Measurements from ENCODE around the gene FKBP8. TPM values are rescaled to one million over a fixed set of nuclear protein-coding genes. Genes with fewer than 3 reads are reported as not detected.

FKBP8 gene
- total RNA-seq, 2 donors from 2014 or later, result 277 to 336 TPM

DNA sequence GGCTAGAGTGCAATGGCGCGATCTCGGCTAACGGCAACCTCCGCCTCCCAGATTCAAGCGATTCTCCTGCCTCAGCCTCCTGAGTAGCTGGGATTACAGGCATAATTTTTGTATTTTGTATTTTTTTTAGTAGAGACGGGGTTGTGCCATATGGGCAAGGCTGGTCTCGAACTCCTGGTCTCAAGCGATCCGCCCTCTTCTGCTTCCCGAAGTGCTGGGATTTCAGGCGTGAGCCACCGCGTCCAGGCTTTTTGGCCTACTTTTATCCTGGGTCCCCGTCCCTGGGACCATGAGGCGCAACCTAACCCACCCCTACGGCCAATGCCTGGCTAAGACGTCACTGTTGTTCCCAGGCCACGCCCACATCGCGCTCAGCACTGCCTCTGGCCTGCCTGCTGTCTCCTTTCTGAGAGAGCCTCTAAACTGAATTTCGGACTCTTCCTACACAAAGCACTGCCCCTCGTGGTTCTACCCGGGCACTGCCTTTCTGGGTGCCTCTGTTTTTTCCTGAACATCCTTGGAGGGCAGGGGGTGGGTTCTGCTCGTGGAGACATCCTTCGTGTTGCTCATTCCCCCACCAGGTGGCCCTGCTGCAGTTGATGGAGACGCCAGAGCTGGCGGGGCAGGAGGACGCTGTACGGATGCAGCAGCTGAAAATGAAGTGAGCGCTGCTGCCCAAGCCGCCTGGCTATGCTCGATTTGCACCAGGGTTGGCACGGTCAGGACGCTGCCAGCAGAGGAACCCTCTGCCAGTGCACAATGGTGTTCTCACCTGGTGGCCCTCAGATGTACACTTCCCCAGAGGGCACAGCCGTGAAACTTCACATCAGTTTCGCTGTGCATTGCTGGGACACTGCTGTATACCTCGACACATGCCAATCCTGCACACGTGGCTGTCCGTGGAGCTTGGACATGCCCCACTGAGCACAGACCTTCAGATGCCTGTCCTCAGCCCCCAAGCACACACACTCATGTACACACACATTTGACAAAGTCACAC lies 47.2 kb upstream of the FKBP8 start:
- H3K4me3 Mint-ChIP-seq, result peak overlapping the region; percentile 77
- DNase-seq, result peak; percentile 99
- H3K36me3 ChIP-seq (ENCODE audit: control insufficient read depth, insufficient read depth, low read length), result peaks cover 9% of the 10 kb centered on the region
- TF ChIP-seq, protein P1, sequence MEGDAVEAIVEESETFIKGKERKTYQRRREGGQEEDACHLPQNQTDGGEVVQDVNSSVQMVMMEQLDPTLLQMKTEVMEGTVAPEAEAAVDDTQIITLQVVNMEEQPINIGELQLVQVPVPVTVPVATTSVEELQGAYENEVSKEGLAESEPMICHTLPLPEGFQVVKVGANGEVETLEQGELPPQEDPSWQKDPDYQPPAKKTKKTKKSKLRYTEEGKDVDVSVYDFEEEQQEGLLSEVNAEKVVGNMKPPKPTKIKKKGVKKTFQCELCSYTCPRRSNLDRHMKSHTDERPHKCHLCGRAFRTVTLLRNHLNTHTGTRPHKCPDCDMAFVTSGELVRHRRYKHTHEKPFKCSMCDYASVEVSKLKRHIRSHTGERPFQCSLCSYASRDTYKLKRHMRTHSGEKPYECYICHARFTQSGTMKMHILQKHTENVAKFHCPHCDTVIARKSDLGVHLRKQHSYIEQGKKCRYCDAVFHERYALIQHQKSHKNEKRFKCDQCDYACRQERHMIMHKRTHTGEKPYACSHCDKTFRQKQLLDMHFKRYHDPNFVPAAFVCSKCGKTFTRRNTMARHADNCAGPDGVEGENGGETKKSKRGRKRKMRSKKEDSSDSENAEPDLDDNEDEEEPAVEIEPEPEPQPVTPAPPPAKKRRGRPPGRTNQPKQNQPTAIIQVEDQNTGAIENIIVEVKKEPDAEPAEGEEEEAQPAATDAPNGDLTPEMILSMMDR (conservative IDR thresholded peaks at IDR 0.05), result peak; percentile 84
- H3K27me3 Mint-ChIP-seq (ENCODE audit: insufficient read depth), result no peaks in the 10 kb centered on the region
- H3K27me3 ChIP-seq (ENCODE audit: control insufficient read depth, insufficient read depth, low read length, poor library complexity, severe bottlenecking), result no peaks in the 10 kb centered on the region
- H3K4me3 ChIP-seq (ENCODE audit: low read length), result peak overlapping the region; percentile 86
- WGBS, 2 experiments (ENCODE audit: insufficient coverage in 1 of 2, insufficient read length in 1 of 2), result 31 to 57% methylated on average over 20 to 40 of the region's 40 CpGs
- H3K9me3 Mint-ChIP-seq, result no peaks in the 10 kb centered on the region
- peak overlapping the region; percentile 65 for H3K9ac ChIP-seq (ENCODE audit: extremely low read depth, low read length, poor library complexity, severe bottlenecking)
- peaks cover 22% of the 10 kb centered on the region for H3K4me1 Mint-ChIP-seq
- peaks cover 3% of the 10 kb centered on the region for H3K4me1 ChIP-seq (ENCODE audit: control insufficient read depth, insufficient read depth, low read length)
- H3K9me3 ChIP-seq (ENCODE audit: control insufficient read depth, low read length), result no peaks in the 10 kb centered on the region
- H3K36me3 Mint-ChIP-seq (ENCODE audit: low read depth), result peaks cover 5% of the 10 kb centered on the region
- H3K27ac Mint-ChIP-seq, result peak overlapping the region; percentile 95
- H3K27ac ChIP-seq (ENCODE audit: low read depth, low read length), result peak overlapping the region; percentile 54

DNA sequence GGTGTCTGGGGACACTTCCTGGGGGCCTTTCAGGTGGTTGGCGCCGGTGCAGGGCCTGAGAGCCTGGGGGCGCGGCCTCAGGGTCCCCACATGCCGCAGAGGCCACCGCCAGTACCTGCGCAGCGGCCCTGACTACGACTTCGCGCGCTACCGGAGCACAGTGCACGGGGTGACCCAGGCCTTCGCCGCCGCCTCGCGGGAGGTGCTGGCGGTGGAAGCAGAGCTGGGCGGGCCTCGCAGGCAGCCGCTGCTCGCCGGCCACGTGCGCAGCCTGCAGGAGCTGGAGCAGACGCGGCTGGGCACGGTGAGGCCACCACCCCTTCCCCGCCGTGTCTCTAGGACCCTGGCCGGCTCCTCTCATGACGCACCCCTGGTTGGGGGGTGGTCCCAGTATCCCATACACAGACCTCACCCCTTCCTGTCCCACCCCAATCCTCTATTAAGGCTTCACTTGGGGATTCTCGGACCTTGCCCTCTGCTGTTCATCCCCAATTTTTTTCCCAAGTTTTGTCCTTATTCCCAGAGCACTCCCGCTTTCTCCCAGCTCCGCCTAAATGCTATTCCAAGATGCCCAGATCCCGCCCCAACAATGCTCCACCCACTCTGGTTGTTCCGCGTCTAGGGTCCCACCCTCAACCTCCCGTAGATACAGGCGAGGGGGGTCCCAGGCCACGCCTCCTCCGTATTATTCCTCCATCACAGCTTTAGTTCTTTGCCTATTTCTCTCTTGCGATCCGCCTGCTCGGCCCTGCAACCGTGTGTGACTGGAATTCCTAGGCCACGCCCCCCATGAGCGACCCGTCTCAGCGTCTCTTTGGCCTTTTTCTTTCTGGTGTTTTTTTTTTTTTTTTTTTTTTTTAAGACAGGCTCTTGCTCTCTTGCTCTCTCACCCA lies 46.3 kb upstream of the FKBP8 start:
- Mint-ChIP-seq H3K27me3 (ENCODE audit: insufficient read depth) (peaks cover 4% of the 10 kb centered on the region), H3K9me3 (no peaks in the 10 kb centered on the region), H3K36me3 (ENCODE audit: low read depth) (peaks cover 5% of the 10 kb centered on the region), H3K4me1 (peaks cover 16% of the 10 kb centered on the region), H3K27ac (peak overlapping the region; percentile 95), H3K4me3 (peak overlapping the region; percentile 77)
- Histone ChIP-seq H3K27ac (ENCODE audit: low read depth, low read length) (peak overlapping the region; percentile 54), H3K9me3 (ENCODE audit: control insufficient read depth, low read length) (no peaks in the 10 kb centered on the region), H3K4me3 (ENCODE audit: low read length) (peak overlapping the region; percentile 86), H3K36me3 (ENCODE audit: control insufficient read depth, insufficient read depth, low read length) (peaks cover 9% of the 10 kb centered on the region), H3K9ac (ENCODE audit: extremely low read depth, low read length, poor library complexity, severe bottlenecking) (peak overlapping the region; percentile 65), H3K27me3 (ENCODE audit: control insufficient read depth, insufficient read depth, low read length, poor library complexity, severe bottlenecking) (no peaks in the 10 kb centered on the region), H3K4me1 (ENCODE audit: control insufficient read depth, insufficient read depth, low read length) (peaks cover 3% of the 10 kb centered on the region)
- DNase-seq, result peak; percentile 95
- TF ChIP-seq, protein P1 (conservative IDR thresholded peaks at IDR 0.05), result no peak
- WGBS, 2 experiments (ENCODE audit: insufficient coverage in 1 of 2, insufficient read length in 1 of 2), result 1% methylated on average over 35 to 52 of the region's 52 CpGs

All from endodermal cell (in vitro differentiated cells).